H1 (cell line): Measurements from ENCODE around the gene PES1. TPM values are rescaled to one million over a fixed set of nuclear protein-coding genes. Genes with fewer than 3 reads are reported as not detected.

Experiments used
- CTCF ChIA-PET: fragments of 300-600 bp; sonication (Branson Sonifier 250); formaldehyde crosslinking; loops from one replicate; lab custom pipeline; 2021; ENCODE audit not compliant: partially characterized antibody; lab: Charles Lee
- POLR2A ChIA-PET: fragments of 300-600 bp; sonication (Branson Sonifier 250); formaldehyde crosslinking; loops from one replicate; lab custom pipeline; 2021; ENCODE audit warnings: inconsistent platforms; ENCODE audit not compliant: partially characterized antibody; lab: Charles Lee
- DNase-seq, 2 experiments: peaks; one replicate each; pipeline versions ENCODE4 v3.0.0 to v3.0.0-alpha.2; 2010 to 2022; ENCODE audit warnings: low spot score in 2 of 2, low read depth in 1 of 2, mixed read lengths in 1 of 2
- FAIRE-seq: peaks from 2 replicates; lab custom pipeline; 2011; peaks lifted over from hg19 to GRCh38; lab: Jason Lieb, UNC
- H2AFZ ChIP-seq: 2 replicates; pipeline ENCODE4 v1.8.1; 2012; ENCODE audit warnings: low read length, inconsistent platforms
- H2AK5ac ChIP-seq: 2 replicates; pipeline ENCODE4 v1.6.1; 2013; ENCODE audit warnings: low read depth, low read length
- H2BK120ac ChIP-seq: replicated peaks from 2 replicates; pipeline ENCODE3; 2013; ENCODE audit warnings: low read depth, low read length, inconsistent platforms
- H2BK12ac ChIP-seq: 2 replicates; pipeline ENCODE4 v1.6.1; 2013; ENCODE audit warnings: low read depth, low read length
- H2BK15ac ChIP-seq: 2 replicates; pipeline ENCODE4 v1.6.1; 2013; ENCODE audit warnings: low read length
- H2BK20ac ChIP-seq: 2 replicates; pipeline ENCODE4 v1.6.1; 2013; ENCODE audit warnings: low read length
- H2BK5ac ChIP-seq: 2 replicates; pipeline ENCODE4 v1.6.1; 2013; ENCODE audit warnings: low read depth, low read length
- H3K14ac ChIP-seq: 2 replicates; pipeline ENCODE4 v1.6.1; 2013; ENCODE audit warnings: inconsistent platforms; ENCODE audit not compliant: insufficient read length
- H3K18ac ChIP-seq: 2 replicates; pipeline ENCODE4 v1.6.1; 2013; ENCODE audit warnings: low read length; ENCODE audit errors: extremely low read depth
- H3K23ac ChIP-seq: 2 replicates; pipeline ENCODE4 v1.6.1; 2013; ENCODE audit warnings: inconsistent platforms; ENCODE audit not compliant: insufficient read length
- H3K23me2 ChIP-seq: 2 replicates; pipeline ENCODE4 v1.6.1; 2013; ENCODE audit warnings: low read depth, low read length
- H3K27ac ChIP-seq: 2 replicates; pipeline ENCODE4 v1.6.1; 2011; ENCODE audit warnings: low read depth, low read length, inconsistent platforms
- H3K27me3 ChIP-seq, 4 experiments: replicated peaks in 1 of 4; 1 replicate in 1 of 4; 2 replicates in 3 of 4; pipeline versions ENCODE4 v1.6.1 to v1.8.1; 2011 to 2013; ENCODE audit warnings: low read length in 3 of 4, mild to moderate bottlenecking in 3 of 4, inconsistent platforms in 2 of 4, mixed read lengths in 2 of 4, moderate library complexity in 1 of 4; ENCODE audit not compliant: control insufficient read depth in 3 of 4, insufficient read depth in 3 of 4; ENCODE audit errors: extremely low read depth in 1 of 4
- H3K36me3 ChIP-seq, 4 experiments: 2 replicates each; pipeline versions ENCODE4 v1.6.1 to v1.8.1; 2011 to 2013; ENCODE audit warnings: mild to moderate bottlenecking in 4 of 4, low read length in 3 of 4, moderate library complexity in 2 of 4, control low read depth in 1 of 4, inconsistent platforms in 1 of 4; ENCODE audit not compliant: insufficient read depth in 4 of 4, control insufficient read depth in 2 of 4
- H3K4ac ChIP-seq: replicated peaks from 2 replicates; pipeline ENCODE3; 2013; ENCODE audit warnings: low read length, low read depth, mixed read lengths, inconsistent platforms; ENCODE audit not compliant: insufficient read length
- H3K4me1 ChIP-seq, 4 experiments: replicated peaks in 1 of 4; 1 replicate in 1 of 4; 2 replicates in 3 of 4; pipeline versions ENCODE4 v1.6.1 to v1.8.1; 2011 to 2013; ENCODE audit warnings: low read length in 3 of 4, inconsistent platforms in 2 of 4, mixed read lengths in 1 of 4; ENCODE audit not compliant: insufficient read depth in 4 of 4, control insufficient read depth in 3 of 4
- H3K4me2 ChIP-seq, 2 experiments: 2 replicates each; pipeline versions ENCODE4 v1.6.1 to v1.8.1; 2011 to 2013; ENCODE audit warnings: low read depth in 2 of 2, low read length in 2 of 2, control low read depth in 1 of 2, inconsistent platforms in 1 of 2, mild to moderate bottlenecking in 1 of 2; ENCODE audit not compliant: insufficient read depth in 1 of 2
- H3K4me3 ChIP-seq, 4 experiments: fragments of 200-600, 300-600 bp in 1 of 4; sonication (generic), shearing (Covaris generic), sonication (Bioruptor Twin) in 1 of 4; 2 replicates each; pipeline versions ENCODE4 v1.5.1 to v1.8.1; 2011 to 2016; ENCODE audit warnings: low read length in 4 of 4, low read depth in 3 of 4, control low read depth in 2 of 4, inconsistent platforms in 2 of 4, mild to moderate bottlenecking in 2 of 4, mixed read lengths in 1 of 4, moderate library complexity in 1 of 4; ENCODE audit not compliant: insufficient read depth in 2 of 4; ENCODE audit errors: extremely low read depth in 1 of 4
- H3K56ac ChIP-seq: replicated peaks from 2 replicates; pipeline ENCODE3; 2013; ENCODE audit warnings: low read depth, mild to moderate bottlenecking, mixed read lengths, low read length, inconsistent platforms; ENCODE audit not compliant: insufficient read length
- H3K79me1 ChIP-seq: 2 replicates; pipeline ENCODE4 v1.6.1; 2013; ENCODE audit warnings: low read depth, low read length, control low read depth
- H3K79me2 ChIP-seq, 2 experiments: 2 replicates each; pipeline versions ENCODE4 v1.6.1 to v1.8.1; 2012 to 2013; ENCODE audit warnings: low read length in 2 of 2, mild to moderate bottlenecking in 2 of 2, inconsistent platforms in 1 of 2; ENCODE audit not compliant: insufficient read depth in 2 of 2, control insufficient read depth in 1 of 2
- H3K9ac ChIP-seq, 4 experiments: replicated peaks in 1 of 4; 1 replicate in 1 of 4; 2 replicates in 3 of 4; pipeline versions ENCODE4 v1.6.1 to v1.8.1; 2011 to 2013; ENCODE audit warnings: low read depth in 3 of 4, low read length in 3 of 4, control low read depth in 2 of 4, mild to moderate bottlenecking in 2 of 4, moderate library complexity in 2 of 4, inconsistent platforms in 1 of 4; ENCODE audit errors: extremely low read depth in 1 of 4
- H3K9me3 ChIP-seq, 2 experiments: 2 replicates each; pipeline versions ENCODE4 v1.6.1 to v1.8.1; 2012 to 2013; ENCODE audit warnings: mild to moderate bottlenecking in 2 of 2, moderate library complexity in 2 of 2, control low read depth in 1 of 2, inconsistent platforms in 1 of 2, low read depth in 1 of 2, low read length in 1 of 2, mixed read lengths in 1 of 2; ENCODE audit not compliant: insufficient read depth in 2 of 2
- H4K20me1 ChIP-seq, 2 experiments: replicated peaks in 1 of 2; 2 replicates each; pipeline versions ENCODE3 to v1.8.1; 2011 to 2013; ENCODE audit warnings: inconsistent platforms in 2 of 2, low read length in 2 of 2, mild to moderate bottlenecking in 1 of 2; ENCODE audit not compliant: insufficient read depth in 2 of 2, control insufficient read depth in 1 of 2
- H4K5ac ChIP-seq: 2 replicates; pipeline ENCODE4 v1.6.1; 2013; ENCODE audit warnings: low read length, low read depth, mixed read lengths, inconsistent platforms; ENCODE audit not compliant: insufficient read length
- H4K8ac ChIP-seq: 2 replicates; pipeline ENCODE4 v1.8.0; 2013; ENCODE audit warnings: mild to moderate bottlenecking, moderate library complexity, low read length, inconsistent platforms; ENCODE audit not compliant: insufficient read depth; ENCODE audit errors: extremely low read depth
- H4K91ac ChIP-seq: replicated peaks from 2 replicates; pipeline ENCODE3; 2013; ENCODE audit warnings: low read length, mixed read lengths, inconsistent platforms; ENCODE audit not compliant: insufficient read length
- ASH2L ChIP-seq: fragments of 200-600, 300-600 bp; sonication (generic); IDR thresholded peaks from one replicate; pipeline ENCODE4 v1.7.1; 2017; ENCODE audit warnings: low read length
- BCL11A ChIP-seq, 2 experiments: IDR thresholded peaks; one replicate each; pipeline ENCODE4 v1.6.1; 2011; ENCODE audit warnings: low read depth in 2 of 2, low read length in 2 of 2, mild to moderate bottlenecking in 2 of 2
- CEBPB ChIP-seq: IDR thresholded peaks from 2 replicates; pipeline ENCODE4 v1.6.1; 2012; ENCODE audit warnings: low read depth, low read length
- FOSL1 ChIP-seq: IDR thresholded peaks from 2 replicates; pipeline ENCODE4 v1.6.1; 2011; ENCODE audit warnings: mild to moderate bottlenecking, low read depth, low read length, moderate library complexity; ENCODE audit not compliant: insufficient read depth
- KDM4A ChIP-seq: IDR thresholded peaks from one replicate; pipeline ENCODE4 v1.7.1; 2012; ENCODE audit warnings: low read depth, mild to moderate bottlenecking, moderate library complexity, low read length, inconsistent platforms; ENCODE audit not compliant: severe bottlenecking
- POLR2AphosphoS5 ChIP-seq: IDR thresholded peaks from 2 replicates; pipeline ENCODE4 v1.6.1; 2011; ENCODE audit warnings: low read depth, low read length
- RAD21 ChIP-seq, 2 experiments: IDR thresholded peaks in 1 of 2; conservative IDR thresholded peaks in 1 of 2; 2 replicates each; pipeline ENCODE4 v1.6.1; 2011; ENCODE audit warnings: low read depth in 2 of 2, low read length in 2 of 2, improper control_type of control experiment in 1 of 2, inconsistent platforms in 1 of 2, mild to moderate bottlenecking in 1 of 2, moderate library complexity in 1 of 2
- SAP30 ChIP-seq: fragments of 300-600 bp; sonication (generic); IDR thresholded peaks from 2 replicates; pipeline ENCODE4 v1.7.1; 2012; ENCODE audit warnings: low read length, moderate library complexity, mild to moderate bottlenecking, inconsistent platforms; ENCODE audit not compliant: insufficient read depth, insufficient replicate concordance
- SIRT6 ChIP-seq: IDR thresholded peaks from one replicate; pipeline ENCODE4 v1.7.1; 2012; ENCODE audit warnings: low read length, inconsistent platforms
- SP2 ChIP-seq: IDR thresholded peaks from 2 replicates; pipeline ENCODE4 v1.6.1; 2012; ENCODE audit warnings: mild to moderate bottlenecking, low read length, inconsistent platforms
- TAF7 ChIP-seq: optimal IDR thresholded peaks from 2 replicates; pipeline ENCODE3; 2011; ENCODE audit warnings: low read depth, mild to moderate bottlenecking, inconsistent platforms, low read length, moderate library complexity, borderline replicate concordance
- WGBS, 2 experiments: shearing (Covaris generic) in 1 of 2; methylation state at CpG; one replicate each; pipeline versions ENCODE4 v1.1.6 to v1.1.7; 2013 to 2015; ENCODE audit warnings: low lambda C conversion rate in 2 of 2, mixed read lengths in 2 of 2, inconsistent platforms in 1 of 2, low coverage in 1 of 2, missing lambda C conversion rate in 1 of 2; ENCODE audit not compliant: insufficient replicate concordance in 2 of 2, insufficient coverage in 1 of 2, insufficient read length in 1 of 2; ENCODE audit errors: extremely low coverage in 1 of 2, missing lambda C conversion rate in 1 of 2; 5-methylcytosine and 5-hydroxymethylcytosine counted together
- polyA plus RNA-seq, 7 experiments: library from polyadenylated mRNA; depleted of rRNA in 3 of 7; stranded (reverse) in 5 of 7; unstranded in 2 of 7; fragments of >200 nt in 5 of 7; fragments of 200-250 nt in 2 of 7; gene quantifications; 1 replicate in 5 of 7; 2 replicates in 1 of 7; 4 replicates in 1 of 7; pipeline versions ENCODE4 v1.2.1 to v1.2.3, GENCODE V29; 2011 to 2013; ENCODE audit warnings: missing spikeins in 2 of 7, mixed read lengths in 2 of 7
- total RNA-seq: library from RNA; stranded (reverse); fragmentation: NEBNext Ultra II Directional; extraction: Animal tissue kit (Norgen Biotek cat#: 25700); gene quantifications from 2 replicates; pipeline ENCODE4 v1.2.1, GENCODE V29; 2021

Gene PES1
- total and polyA plus RNA-seq, 2 of the 8 experiments (the other 6 are each of a cell fraction or from before 2014, with no cell fraction given): 121 to 191 TPM

- Histone ChIP-seq H3K23ac (no peak overlapping the region), H3K4me3 (no peak overlapping the region), H3K56ac (no peak overlapping the region), H3K79me1 (no peaks in the 10 kb centered on the region; the same call in 1 of the 2 replicates), H3K4me2 (no peak overlapping the region), H4K5ac (no peak overlapping the region), H4K8ac (no peak overlapping the region), H2BK12ac (no peak overlapping the region), H2BK15ac (no peak overlapping the region), H3K27me3 (no peaks in the 10 kb centered on the region), H3K18ac (no peak overlapping the region), H3K9me3 (no peaks in the 10 kb centered on the region), H2BK20ac (no peak overlapping the region), H4K20me1 (peaks cover 2 to 5% of the 10 kb centered on the region in 2 experiments), H2AK5ac (no peak overlapping the region), H2BK5ac (no peak overlapping the region), H2AFZ (no peak overlapping the region), H3K4ac (no peak overlapping the region), H3K9ac (no peak overlapping the region), H4K91ac (no peak overlapping the region), H2BK120ac (no peak overlapping the region), H3K4me1 (no peaks in the 10 kb centered on the region), H3K23me2 (no peaks in the 10 kb centered on the region), H3K36me3 (peaks cover 5 to 62% (median 43%) of the 10 kb centered on the region in 4 experiments; a peak in 7 of 8 replicates), H3K14ac (no peak overlapping the region), H3K79me2 (no peaks in the 10 kb centered on the region), H3K27ac (no peak overlapping the region)
- ChIA-PET POLR2A (interaction anchor here (0.6 to 2.9 kb wide), 2 partner anchors 8 to 1168 kb away, joined by 3 to 10 read pairs; no protein-coding TSS in a partner anchor), CTCF (interaction anchor here (1.6 to 4.0 kb wide), 3 partner anchors 16 to 137 kb away, joined by 6 to 21 read pairs (median 7); partner anchors contain the start of gene SLC35E4)
- FAIRE-seq (no peak), DNase-seq (no peak)
- 87% methylated on average over 6 of the region's 6 CpGs; no CpG with 5 or more reads in 1 of the 2 experiments for WGBS, 2 experiments
- TF ChIP-seq BCL11A (IDR thresholded peaks at IDR 0.05; ENCODE audit: low read depth in 2 of 2, low read length in 2 of 2) (no peak), RAD21 (IDR thresholded peaks at IDR 0.05 in 1 of 2, conservative IDR thresholded peaks at IDR 0.05 in 1 of 2; ENCODE audit: low read depth in 2 of 2, low read length in 2 of 2) (no peak), FOSL1 (no peak), TAF7 (no peak), KDM4A (no peak), SAP30 (no peak), SIRT6 (no peak), ASH2L (no peak), CEBPB (no peak), POLR2AphosphoS5 (no peak), SP2 (no peak)
Measured at GRCh38 chr22:30617819-30618218, 26.1 kb upstream of the PES1 start.
